ENCODE results near the gene CDK18.

DNA sequence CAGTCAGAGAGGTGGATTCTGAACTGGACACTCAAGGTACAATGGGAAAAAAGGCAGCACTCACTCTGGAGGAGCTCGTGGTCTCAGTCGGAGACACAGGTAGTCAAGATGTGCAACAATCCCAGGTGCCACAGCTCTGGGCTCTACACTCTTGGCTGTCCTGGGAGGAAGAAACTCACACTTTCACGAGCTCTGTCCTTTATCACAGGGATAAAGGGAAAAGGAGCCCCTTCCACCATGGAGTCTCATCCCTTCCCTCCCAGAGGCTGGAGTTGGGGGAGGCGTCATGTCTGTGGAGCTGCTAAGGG is 20.3 kb downstream of the CDK18 start:
- TF ChIP-seq CTCF (IDR thresholded peaks at IDR 0.05): no peak
- TF ChIP-seq POLR2AphosphoS5 (IDR thresholded peaks at IDR 0.05): no peak
- TF ChIP-seq POLR2A (IDR thresholded peaks at IDR 0.05): no peak
- no peak for TF ChIP-seq EP300 (IDR thresholded peaks at IDR 0.05)

All from stomach (tissue), 4 donors.